CD4-positive, alpha-beta memory T cell (primary cell): Measurements from ENCODE around the gene ARHGAP45. TPM values are rescaled to one million over a fixed set of nuclear protein-coding genes. Genes with fewer than 3 reads are reported as not detected.

Experiments
- CTCF ChIA-PET: fragments of 350-600 bp; sonication (Branson Sonifier 250); formaldehyde crosslinking; loops from one replicate; lab custom pipeline; 2021; ENCODE audit warnings: inconsistent platforms; ENCODE audit not compliant: partially characterized antibody; lab: Charles Lee
- POLR2A ChIA-PET: fragments of 350-600 bp; sonication (Branson Sonifier 250); formaldehyde crosslinking; loops from one replicate; lab custom pipeline; 2021; ENCODE audit not compliant: partially characterized antibody; lab: Charles Lee
- DNase-seq, 5 donors: peaks; one replicate each; pipeline versions ENCODE4 v3.0.0 to v3.0.0-alpha.2; 2020 to 2022; ENCODE audit warnings: mixed read lengths in 1 of 5
- H3K27ac ChIP-seq: one replicate; pipeline ENCODE4 v1.7.0; 2013; ENCODE audit warnings: low read depth, low read length
- H3K27me3 ChIP-seq: 2 replicates; pipeline ENCODE4 v1.7.0; 2013; ENCODE audit warnings: mild to moderate bottlenecking, low read length, moderate library complexity; ENCODE audit not compliant: insufficient read depth
- H3K36me3 ChIP-seq: 2 replicates; pipeline ENCODE4 v1.7.0; 2013; ENCODE audit warnings: mild to moderate bottlenecking, low read length, moderate library complexity; ENCODE audit not compliant: insufficient read depth
- H3K4me1 ChIP-seq: 2 replicates; pipeline ENCODE4 v1.7.0; 2013; ENCODE audit warnings: mild to moderate bottlenecking, low read length, moderate library complexity; ENCODE audit not compliant: insufficient read depth
- H3K4me3 ChIP-seq, 2 donors: one replicate each; pipeline ENCODE4 v1.7.0; 2013; ENCODE audit warnings: low read length in 2 of 2, mild to moderate bottlenecking in 1 of 2
- H3K9me3 ChIP-seq, 2 donors: one replicate each; pipeline ENCODE4 v1.7.0; 2013; ENCODE audit warnings: low read length in 2 of 2, control low read depth in 1 of 2; ENCODE audit not compliant: control insufficient read depth in 1 of 2
- H3K27ac Mint-ChIP-seq, 7 donors: one replicate each; pipeline ENCODE4 v1.8.0; 2020 to 2021; ENCODE audit warnings: mixed read lengths in 7 of 7, mild to moderate bottlenecking in 6 of 7, inconsistent platforms in 3 of 7, moderate library complexity in 3 of 7
- H3K27me3 Mint-ChIP-seq, 2 donors: one replicate each; pipeline ENCODE4 v1.8.0; 2020 to 2021; ENCODE audit warnings: mixed read lengths in 2 of 2
- H3K36me3 Mint-ChIP-seq, 2 donors: one replicate each; pipeline ENCODE4 v1.8.0; 2020 to 2021; ENCODE audit warnings: mixed read lengths in 2 of 2, inconsistent platforms in 1 of 2, mild to moderate bottlenecking in 1 of 2
- H3K4me1 Mint-ChIP-seq, 4 donors: one replicate each; pipeline ENCODE4 v1.8.0; 2020 to 2021; ENCODE audit warnings: mixed read lengths in 4 of 4, mild to moderate bottlenecking in 1 of 4
- H3K4me3 Mint-ChIP-seq, 8 donors: one replicate each; pipeline ENCODE4 v1.8.0; 2020 to 2021; ENCODE audit warnings: mixed read lengths in 8 of 8, mild to moderate bottlenecking in 7 of 8, moderate library complexity in 6 of 8, inconsistent platforms in 3 of 8
- H3K9me3 Mint-ChIP-seq, 8 donors: one replicate each; pipeline ENCODE4 v1.8.0; 2020 to 2021; ENCODE audit warnings: mixed read lengths in 8 of 8, mild to moderate bottlenecking in 5 of 8, inconsistent platforms in 3 of 8, moderate library complexity in 1 of 8
- intact Hi-C: fragments of 100-400 bp; cut with micrococcal nuclease; formaldehyde crosslinking; loops from one replicate; pipeline ENCODE4 v1.15.1; 2023
- polyA plus RNA-seq, 2 donors: library from polyadenylated mRNA; unstranded; fragments of 300-500 nt; fragmentation: Illumina TruSeq; gene quantifications; one replicate each; pipeline ENCODE4 v1.2.3, GENCODE V29; 2021
- total RNA-seq, 2 experiments: library from RNA; stranded (reverse); gene quantifications; one replicate each; pipeline ENCODE4 v1.2.3, GENCODE V29; 2021

Gene ARHGAP45
- total and polyA plus RNA-seq, 4 experiments from 2014 or later: 222 to 836 (median 667) TPM

- intact Hi-C loops: no loop called here
- POLR2A ChIA-PET: interaction anchor here (0.7 to 57.1 kb wide), 10 partner anchors 10 to 183 kb away, joined by 3 to 3893 read pairs (median 7); partner anchors contain the start of genes ABCA7, ARHGAP45, ATP5F1D and CNN2
- peaks cover 7 to 35% of the 10 kb centered on the region in 2 donors for H3K36me3 Mint-ChIP-seq
Observed at GRCh38 chr19:1058112-1058511, 8.9 kb upstream of the ARHGAP45 start.

GRCh38 chr19:1060689-1061088, 6.3 kb upstream of the ARHGAP45 start:
- H3K9me3 Mint-ChIP-seq: peaks cover 0 to 4% (median 0%) of the 10 kb centered on the region in 8 donors
- H3K4me3 Mint-ChIP-seq: no peak overlapping the region
- ChIA-PET POLR2A (interaction anchor here (0.7 to 57.1 kb wide), 4 partner anchors 17 to 37 kb away, joined by 4 to 3893 read pairs (median 518); partner anchors contain the start of genes ABCA7, ARHGAP45, CNN2 and GPX4), CTCF (no interaction called here)
- peaks cover 7 to 23% of the 10 kb centered on the region in 2 donors for H3K36me3 Mint-ChIP-seq
- H3K4me1 Mint-ChIP-seq: peaks cover 29 to 50% (median 40%) of the 10 kb centered on the region in 4 donors
- Histone ChIP-seq H3K4me3 (no peak overlapping the region), H3K27ac (no peak overlapping the region), H3K27me3 (no peaks in the 10 kb centered on the region), H3K4me1 (peaks cover 42% of the 10 kb centered on the region), H3K36me3 (peaks cover 10% of the 10 kb centered on the region), H3K9me3 (no peaks in the 10 kb centered on the region)
- DNase-seq: no peak
- H3K27me3 Mint-ChIP-seq: no peaks in the 10 kb centered on the region
- H3K27ac Mint-ChIP-seq: no peak overlapping the region
- intact Hi-C loops: no loop called here

More at GRCh38 chr19:1058112-1058511, 8.9 kb upstream of the ARHGAP45 start:
- peaks cover 15 to 28% (median 24%) of the 10 kb centered on the region in 4 donors for H3K4me1 Mint-ChIP-seq
- H3K9me3 Mint-ChIP-seq: peaks cover 0 to 4% (median 0%) of the 10 kb centered on the region in 8 donors
- CTCF ChIA-PET: interaction anchor here (0.7 to 2.7 kb wide), 15 partner anchors 9 to 136 kb away, joined by 3 to 25 read pairs (median 4); partner anchors contain the start of genes ABCA7 and ARHGAP45
- Histone ChIP-seq H3K9me3 (no peaks in the 10 kb centered on the region), H3K27ac (no peak overlapping the region), H3K36me3 (peaks cover 21% of the 10 kb centered on the region), H3K27me3 (no peaks in the 10 kb centered on the region), H3K4me1 (peaks cover 23% of the 10 kb centered on the region), H3K4me3 (no peak overlapping the region)
- no peak for DNase-seq
- no peaks in the 10 kb centered on the region for H3K27me3 Mint-ChIP-seq
- H3K27ac Mint-ChIP-seq: peak overlapping the region; percentile 22 to 97 (median 77)
- H3K4me3 Mint-ChIP-seq: peak overlapping the region in 5 of 8 donors; percentile 4 to 72 (median 35)

DNA sequence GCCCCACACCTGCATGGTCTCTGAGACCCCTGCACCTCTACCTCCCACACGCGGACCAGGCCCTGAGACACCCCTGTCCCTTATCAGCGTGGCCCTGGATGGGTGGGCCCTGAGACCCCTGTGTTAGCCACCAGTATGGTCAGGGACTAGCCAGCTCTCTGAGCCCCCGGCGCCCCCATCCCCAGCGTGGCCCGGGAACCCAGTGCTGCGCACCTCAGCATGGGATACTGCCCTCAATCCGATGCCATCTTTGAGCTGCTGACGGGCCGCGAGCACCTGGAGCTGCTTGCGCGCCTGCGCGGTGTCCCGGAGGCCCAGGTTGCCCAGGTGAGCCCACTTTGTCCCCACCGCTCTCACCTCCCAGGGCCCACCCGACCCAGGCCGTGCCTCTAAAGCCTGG, 5.0 kb upstream of the ARHGAP45 start:
- Mint-ChIP-seq H3K36me3 (peaks cover 5 to 14% of the 10 kb centered on the region in 2 donors), H3K9me3 (peaks cover 0 to 2% (median 0%) of the 10 kb centered on the region in 8 donors), H3K27ac (peak overlapping the region in 2 of 7 donors; percentile 31 to 59), H3K4me1 (peaks cover 26 to 53% (median 40%) of the 10 kb centered on the region in 4 donors), H3K4me3 (no peak overlapping the region), H3K27me3 (no peaks in the 10 kb centered on the region)
- Histone ChIP-seq H3K27me3 (no peaks in the 10 kb centered on the region), H3K4me3 (no peak overlapping the region), H3K4me1 (peaks cover 50% of the 10 kb centered on the region), H3K27ac (no peak overlapping the region), H3K36me3 (peaks cover 7% of the 10 kb centered on the region), H3K9me3 (no peaks in the 10 kb centered on the region)
- ChIA-PET POLR2A (interaction anchor here (1.6 to 57.1 kb wide), 4 partner anchors 1 to 39 kb away, joined by 6 to 3893 read pairs (median 2461); partner anchors contain the start of genes ABCA7, ARHGAP45, CNN2 and GPX4), CTCF (no interaction called here)
- no peak for DNase-seq
- intact Hi-C loops: no loop called here

DNA sequence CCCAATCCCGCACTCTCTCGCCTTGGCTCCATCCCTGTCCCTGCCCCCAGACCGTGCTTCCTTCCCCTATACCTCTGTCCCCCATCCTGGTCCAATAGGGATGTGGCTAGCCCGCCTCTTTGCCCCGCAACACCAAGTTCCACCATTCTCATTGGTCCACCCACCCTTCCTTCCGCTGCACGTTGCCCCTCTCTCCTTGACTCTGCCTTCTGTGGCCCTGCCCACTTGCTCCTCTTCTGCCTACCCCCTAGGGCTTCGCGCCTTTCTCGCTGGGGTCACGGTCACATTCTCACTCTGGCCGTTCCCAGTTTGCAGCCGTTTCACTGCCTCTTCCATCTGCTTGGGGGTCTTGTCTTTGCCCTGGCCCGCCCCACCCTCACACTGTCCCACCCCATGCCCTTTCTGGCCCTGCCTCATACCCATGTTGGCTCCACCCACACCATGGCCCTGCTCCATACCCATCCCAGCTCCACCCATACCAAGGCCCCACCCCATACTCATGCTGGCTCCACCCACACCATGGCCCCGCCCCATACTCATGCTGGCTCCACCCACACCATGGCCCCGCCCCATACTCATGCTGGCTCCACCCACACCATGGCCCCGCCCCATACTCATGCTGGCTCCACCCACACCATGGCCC, 4.5 kb upstream of the ARHGAP45 start:
- Mint-ChIP-seq H3K4me1 (peaks cover 21 to 48% (median 35%) of the 10 kb centered on the region in 4 donors), H3K27ac (peak overlapping the region in 5 of 7 donors; percentile 13 to 95 (median 42)), H3K27me3 (no peaks in the 10 kb centered on the region), H3K4me3 (no peak overlapping the region), H3K9me3 (peaks cover 0 to 2% (median 0%) of the 10 kb centered on the region in 8 donors), H3K36me3 (peaks cover 0 to 9% of the 10 kb centered on the region in 2 donors)
- peaks cover 44% of the 10 kb centered on the region for H3K4me1 ChIP-seq
- H3K27ac ChIP-seq: no peak overlapping the region
- no peak overlapping the region for H3K4me3 ChIP-seq
- no peaks in the 10 kb centered on the region for H3K27me3 ChIP-seq
- no peaks in the 10 kb centered on the region for H3K9me3 ChIP-seq
- H3K36me3 ChIP-seq: peaks cover 7% of the 10 kb centered on the region
- ChIA-PET CTCF (no interaction called here), POLR2A (interaction anchor here (32.9 to 57.1 kb wide), 3 partner anchors 1 to 39 kb away, joined by 1029 to 3893 read pairs (median 3893); partner anchors contain the start of genes ABCA7, ARHGAP45, CNN2 and GPX4)
- intact Hi-C loops: no loop called here
- DNase-seq: no peak

DNA sequence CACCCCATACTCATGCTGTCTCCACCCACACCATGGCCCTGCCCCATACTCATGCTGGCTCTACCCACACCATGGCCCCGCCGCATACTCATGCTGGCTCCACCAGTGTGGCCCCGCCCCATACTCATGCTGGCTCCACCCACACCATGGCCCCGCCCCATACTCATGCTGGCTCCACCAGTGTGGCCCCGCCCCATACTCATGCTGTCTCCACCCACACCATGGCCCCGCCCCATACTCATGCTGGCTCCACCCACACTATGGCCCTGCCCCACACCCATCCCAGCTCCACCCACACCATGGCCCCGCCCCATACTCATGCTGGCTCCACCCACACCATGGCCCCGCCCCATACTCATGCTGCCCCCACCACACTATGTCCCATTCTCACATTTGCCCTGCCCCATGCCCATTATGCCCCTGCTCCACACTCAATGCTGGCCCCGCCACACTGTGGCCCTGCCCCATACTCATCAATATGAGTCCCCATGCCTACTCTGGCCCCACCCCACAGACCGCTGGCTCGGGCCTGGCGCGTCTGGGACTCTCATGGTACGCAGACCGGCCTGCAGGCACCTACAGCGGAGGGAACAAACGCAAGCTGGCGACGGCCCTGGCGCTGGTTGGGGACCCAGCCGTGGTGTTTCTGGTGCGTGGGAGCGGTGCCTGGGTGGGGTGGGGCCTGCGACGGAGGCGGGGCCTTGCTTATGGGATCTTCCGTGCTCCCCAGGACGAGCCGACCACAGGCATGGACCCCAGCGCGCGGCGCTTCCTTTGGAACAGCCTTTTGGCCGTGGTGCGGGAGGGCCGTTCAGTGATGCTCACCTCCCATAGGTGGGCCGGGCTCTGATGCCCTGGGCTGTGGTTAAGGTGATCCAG, 3.7 kb upstream of the ARHGAP45 start:
- Mint-ChIP-seq H3K4me3 (peak overlapping the region in 2 of 8 donors; percentile 22 to 48), H3K27ac (peak overlapping the region; percentile 13 to 95 (median 74)), H3K27me3 (no peaks in the 10 kb centered on the region), H3K4me1 (peaks cover 14 to 43% (median 29%) of the 10 kb centered on the region in 4 donors), H3K9me3 (peaks cover 0 to 2% (median 0%) of the 10 kb centered on the region in 8 donors), H3K36me3 (peaks cover 0 to 4% of the 10 kb centered on the region in 2 donors)
- H3K4me1 ChIP-seq: peaks cover 37% of the 10 kb centered on the region
- POLR2A ChIA-PET: interaction anchor here (32.9 to 57.1 kb wide), 3 partner anchors 0 to 40 kb away, joined by 1029 to 3893 read pairs (median 3893); partner anchors contain the start of genes ABCA7, ARHGAP45, CNN2 and GPX4
- H3K36me3 ChIP-seq: peaks cover 6% of the 10 kb centered on the region
- peak; percentile 61 to 88 (median 68) for DNase-seq
- H3K27ac ChIP-seq: no peak overlapping the region
- CTCF ChIA-PET: interaction anchor here (5.7 kb wide), 1 partner anchor 19 kb away, joined by 219 read pairs; no protein-coding TSS in a partner anchor
- H3K4me3 ChIP-seq: no peak overlapping the region
- H3K27me3 ChIP-seq: no peaks in the 10 kb centered on the region
- no peaks in the 10 kb centered on the region for H3K9me3 ChIP-seq
- intact Hi-C loops: no loop called here

- POLR2A ChIA-PET: interaction anchor here (0.6 to 57.1 kb wide), 9 partner anchors 1 to 205 kb away, joined by 3 to 3893 read pairs (median 12); partner anchors contain the start of genes ABCA7, ARHGAP45, CIRBP and CNN2
- H3K4me3 Mint-ChIP-seq: peak overlapping the region in 2 of 8 donors; percentile 17 to 49
Observed at GRCh38 chr19:1063909-1064660, 2.9 kb upstream of the ARHGAP45 start.

More at GRCh38 chr19:1063909-1064660, 2.9 kb upstream of the ARHGAP45 start:
- peak overlapping the region in 5 of 7 donors; percentile 23 to 95 (median 71) for H3K27ac Mint-ChIP-seq
- no peaks in the 10 kb centered on the region for H3K36me3 ChIP-seq
- H3K9me3 ChIP-seq: no peaks in the 10 kb centered on the region
- intact Hi-C loops: no loop called here
- H3K4me1 ChIP-seq: peaks cover 35% of the 10 kb centered on the region
- H3K9me3 Mint-ChIP-seq: peaks cover 0 to 4% (median 0%) of the 10 kb centered on the region in 8 donors
- H3K27me3 Mint-ChIP-seq: no peaks in the 10 kb centered on the region
- H3K27me3 ChIP-seq: no peaks in the 10 kb centered on the region
- peaks cover 18 to 47% (median 30%) of the 10 kb centered on the region in 4 donors for H3K4me1 Mint-ChIP-seq
- no peak overlapping the region for H3K27ac ChIP-seq
- peaks cover 6 to 7% of the 10 kb centered on the region in 2 donors for H3K36me3 Mint-ChIP-seq
- H3K4me3 ChIP-seq: no peak overlapping the region
- no peak for DNase-seq
- CTCF ChIA-PET: interaction anchor here (0.6 to 5.7 kb wide), 19 partner anchors 10 to 143 kb away, joined by 3 to 219 read pairs (median 4); partner anchors contain the start of genes CNN2, POLR2E and RNU6-2
